Kidney tubule cell (primary cell): ENCODE data around the gene SCGB3A1.

Source experiments
- DNase-seq: peaks from one replicate; pipeline ENCODE4 v3.0.0-alpha.2; 2018; ENCODE audit warnings: low spot score

SCGB3A1 gene, protein sequence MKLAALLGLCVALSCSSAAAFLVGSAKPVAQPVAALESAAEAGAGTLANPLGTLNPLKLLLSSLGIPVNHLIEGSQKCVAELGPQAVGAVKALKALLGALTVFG

DNA sequence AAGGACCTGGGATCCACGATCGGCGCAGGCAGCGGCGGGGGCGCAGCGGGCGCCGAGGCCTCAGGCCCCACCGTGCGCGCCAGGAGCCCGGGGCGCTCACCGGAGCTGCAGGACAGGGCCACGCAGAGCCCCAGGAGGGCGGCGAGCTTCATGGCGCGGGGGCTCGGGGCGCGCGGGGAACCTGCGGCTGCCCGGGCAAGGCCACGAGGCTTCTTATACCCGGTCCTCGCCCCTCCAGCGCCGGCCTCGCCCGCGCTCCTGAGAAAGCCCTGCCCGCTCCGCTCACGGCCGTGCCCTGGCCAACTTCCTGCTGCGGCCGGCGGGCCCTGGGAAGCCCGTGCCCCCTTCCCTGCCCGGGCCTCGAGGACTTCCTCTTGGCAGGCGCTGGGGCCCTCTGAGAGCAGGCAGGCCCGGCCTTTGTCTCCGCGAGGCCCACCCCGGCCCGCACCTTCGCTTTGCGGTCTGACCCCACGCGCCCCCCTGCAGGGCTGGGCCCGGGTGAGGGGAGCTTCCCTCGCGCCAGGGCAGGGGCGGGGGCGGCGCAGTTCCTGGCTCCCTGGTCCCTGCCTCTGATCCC is at the start of gene SCGB3A1:
SCGB3A1 (minus strand) TSS at position 189 of the 577 bp plus-strand sequence; CDS start at position 152, 37 bp downstream.
- no peak for DNase-seq

DNA sequence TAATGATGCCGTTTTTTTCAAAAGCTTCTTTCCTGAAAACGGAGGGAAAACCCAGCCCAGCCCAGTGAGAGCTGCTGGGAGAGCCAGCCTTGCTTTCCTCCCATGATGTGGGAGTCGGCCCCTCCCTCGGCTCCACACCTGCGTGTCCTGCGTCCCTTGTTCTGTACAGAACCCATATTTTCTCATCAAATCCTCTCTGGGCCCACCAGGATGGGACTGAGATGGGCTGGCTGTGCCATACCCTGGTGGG is 49.2 kb upstream of the SCGB3A1 start:
- no peak for DNase-seq

DNA sequence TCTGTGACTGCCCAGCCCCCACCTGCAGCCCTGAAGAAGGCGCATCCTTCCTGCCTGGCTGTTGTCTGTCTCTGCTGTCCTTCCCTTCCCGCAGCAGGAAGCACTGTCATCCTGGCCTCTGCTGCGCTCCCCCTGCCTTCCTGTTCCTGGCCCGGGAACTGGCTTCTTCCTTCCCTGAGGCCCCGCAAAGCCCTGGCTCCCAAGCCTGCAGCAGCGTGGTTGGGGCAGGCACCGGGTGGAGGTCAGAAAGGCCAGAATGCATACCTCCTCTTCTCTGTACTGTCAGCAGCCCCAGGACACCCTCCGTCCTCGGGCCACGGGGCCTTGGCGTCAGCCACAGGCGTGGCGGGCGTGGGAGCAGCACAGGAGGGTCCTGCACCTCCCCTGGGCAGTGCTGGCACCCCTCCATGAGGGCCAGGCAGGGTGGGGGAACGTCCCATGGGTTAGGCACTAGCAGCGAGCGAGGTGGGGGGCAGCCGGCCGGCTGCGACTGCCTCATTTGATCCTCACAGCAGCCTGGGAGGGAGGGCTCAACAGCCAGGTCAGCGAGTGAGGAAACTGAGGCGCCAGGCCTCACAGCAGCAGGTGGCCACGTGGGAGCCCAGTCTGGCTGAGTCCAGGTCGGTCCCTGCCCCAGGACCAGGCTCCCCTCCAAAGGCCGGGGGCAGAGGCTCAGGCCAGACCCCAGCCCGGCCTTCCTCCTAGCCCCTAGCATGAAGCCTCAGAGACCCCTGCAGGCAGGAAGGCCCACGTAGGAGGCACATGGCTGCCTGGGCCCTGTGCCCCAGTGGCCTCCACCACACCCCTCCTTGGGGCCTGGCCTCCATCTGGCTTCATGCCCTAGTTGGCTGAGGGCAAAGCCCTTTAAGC is 48.7 kb upstream of the SCGB3A1 start:
- no peak for DNase-seq

DNA sequence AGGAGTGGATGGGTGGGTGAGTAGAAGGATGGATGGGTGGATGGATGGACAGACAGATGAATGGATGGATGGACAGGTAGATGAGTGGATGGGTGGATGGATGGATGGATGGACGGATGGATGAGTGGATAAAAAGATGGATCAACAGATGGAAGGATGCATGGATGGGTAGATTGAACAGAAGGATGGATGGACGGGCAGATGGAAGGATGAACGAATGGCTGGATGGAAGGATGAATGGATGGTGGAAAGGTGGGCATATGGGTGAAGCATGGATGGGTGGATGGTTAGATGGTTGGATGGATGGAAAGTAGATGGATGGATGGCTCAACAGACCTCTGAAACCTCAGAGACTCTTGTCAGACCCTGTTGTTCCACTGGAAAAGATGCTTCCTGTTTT is 48.0 kb upstream of the SCGB3A1 start:
- DNase-seq: no peak

DNA sequence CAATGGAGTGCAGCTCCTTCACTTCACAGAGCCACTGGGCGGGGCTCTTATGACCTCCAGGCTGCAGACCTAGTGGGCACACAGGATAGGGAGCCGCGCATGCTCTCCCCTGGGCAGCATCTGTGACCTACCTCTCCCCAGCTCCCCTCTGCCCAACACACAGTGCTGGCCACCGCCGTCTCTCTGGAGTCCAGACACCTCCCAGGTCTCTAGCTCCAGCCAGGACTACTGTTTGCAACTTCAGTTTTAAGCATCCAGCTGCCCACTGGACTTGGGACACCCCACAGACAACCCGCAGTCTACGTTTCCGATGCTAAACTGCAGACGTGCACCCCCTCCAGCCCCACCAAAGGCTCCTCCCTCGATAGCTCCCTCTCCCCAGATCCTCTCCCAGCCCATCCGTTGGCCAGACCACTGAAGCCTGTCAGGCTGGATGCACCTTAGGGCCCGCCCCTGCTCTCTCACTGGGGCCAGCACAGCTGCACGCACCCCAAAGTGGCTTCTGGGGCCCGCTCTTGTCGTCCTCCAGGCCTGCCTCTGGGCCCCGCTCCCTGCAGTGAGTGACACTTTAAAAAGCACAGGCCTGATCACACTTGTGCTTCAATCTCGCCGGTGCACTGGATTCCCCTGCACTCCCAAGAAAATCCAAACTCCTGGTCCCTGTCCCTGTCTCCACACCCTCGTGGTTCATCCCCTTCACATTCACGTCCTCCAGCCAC is 46.8 kb upstream of the SCGB3A1 start:
- no peak for DNase-seq

DNA sequence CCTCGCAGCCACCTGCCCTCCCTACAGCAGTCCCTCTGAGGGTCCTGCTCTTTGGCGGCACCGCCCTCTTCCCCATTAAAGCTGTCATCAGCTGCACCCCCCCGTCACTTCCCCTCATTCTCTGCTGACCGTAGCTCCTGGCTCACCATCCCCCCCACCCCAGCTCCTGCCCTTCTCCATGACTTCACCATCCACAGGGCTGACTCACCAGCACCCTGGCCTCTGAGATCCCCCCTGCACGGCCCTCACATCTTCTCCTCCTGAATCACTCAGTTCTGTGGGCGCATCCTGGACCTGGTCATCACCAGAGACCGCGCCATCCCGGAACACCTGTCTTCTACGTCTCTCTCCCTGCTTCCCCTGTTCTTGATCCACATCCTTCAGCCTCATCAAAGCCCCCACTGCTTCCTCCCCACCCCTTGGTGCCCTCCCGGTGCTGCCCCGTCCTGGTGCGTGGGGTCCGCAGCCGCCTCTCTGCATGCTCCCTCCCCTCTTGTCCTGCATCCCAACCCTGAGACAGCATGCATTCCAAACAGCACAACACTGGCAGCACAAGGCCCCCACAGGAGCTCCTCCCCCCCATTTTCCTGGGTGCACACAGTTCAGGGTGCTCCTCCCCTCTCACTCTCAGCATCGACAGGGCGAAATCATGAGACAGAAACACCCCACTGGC is 45.2 kb upstream of the SCGB3A1 start:
- peak; percentile 67 for DNase-seq

DNA sequence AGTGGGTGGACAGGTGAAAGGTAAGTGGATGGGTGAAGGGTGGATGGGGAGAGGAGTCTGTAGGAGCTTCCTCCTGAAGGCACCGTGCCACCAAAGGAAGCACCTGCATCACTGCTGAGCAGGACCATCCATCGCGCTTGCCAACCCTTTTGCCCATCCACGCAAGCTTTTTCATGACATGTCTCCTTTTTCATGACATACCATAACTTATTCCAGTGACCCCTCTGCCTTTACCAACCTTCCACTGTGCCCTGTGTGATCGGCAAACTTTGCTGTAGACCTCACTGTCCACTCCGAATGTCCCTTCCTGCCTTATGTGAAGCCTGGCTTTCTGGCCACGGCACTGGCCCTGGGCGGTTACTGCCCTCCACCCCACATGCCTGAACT is 44.7 kb upstream of the SCGB3A1 start:
- DNase-seq: no peak

DNA sequence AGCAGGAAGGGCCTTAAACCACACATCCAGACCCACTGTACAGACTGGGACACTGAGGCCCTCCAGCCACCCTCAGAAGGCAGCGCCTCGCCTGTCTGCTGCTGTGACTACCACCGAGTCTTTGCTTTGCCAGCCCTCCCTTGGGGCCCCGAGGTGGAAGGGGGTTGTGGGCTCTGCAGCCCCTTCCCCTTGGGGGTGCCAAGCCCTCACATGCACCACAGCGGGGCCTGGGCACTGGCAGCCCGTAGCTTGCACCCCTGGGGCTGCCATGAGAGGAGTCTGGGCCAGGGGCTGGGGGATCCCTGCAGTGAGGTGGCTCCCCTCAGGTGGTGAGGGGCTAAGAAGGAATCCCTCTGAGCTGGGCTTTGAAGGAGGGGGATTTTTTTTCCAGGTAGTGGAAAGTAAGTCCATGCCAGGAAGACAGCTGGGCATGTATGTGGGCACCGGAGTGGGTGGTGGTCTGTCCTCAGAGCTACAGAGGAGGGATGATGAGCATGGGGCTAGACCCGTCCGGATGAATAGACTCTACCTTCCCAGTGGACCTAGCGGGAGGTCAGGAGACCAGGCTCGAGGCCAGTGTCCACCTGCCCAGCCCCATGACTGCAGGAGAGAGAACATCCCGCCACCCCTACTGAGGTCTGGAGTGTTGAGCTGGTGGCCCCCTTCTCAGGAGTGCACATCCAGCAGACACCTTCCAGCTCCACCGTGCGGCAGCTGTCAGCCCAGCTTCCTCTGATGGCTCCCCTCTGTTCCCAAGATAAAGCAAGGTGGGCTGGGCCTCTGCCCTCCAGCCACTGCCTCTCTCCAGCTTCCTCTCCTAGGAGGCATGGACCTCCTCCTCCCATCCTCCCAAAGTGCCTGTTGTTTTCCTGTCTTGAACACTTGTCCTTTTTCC is 42.2 kb upstream of the SCGB3A1 start:
- DNase-seq: no peak

DNA sequence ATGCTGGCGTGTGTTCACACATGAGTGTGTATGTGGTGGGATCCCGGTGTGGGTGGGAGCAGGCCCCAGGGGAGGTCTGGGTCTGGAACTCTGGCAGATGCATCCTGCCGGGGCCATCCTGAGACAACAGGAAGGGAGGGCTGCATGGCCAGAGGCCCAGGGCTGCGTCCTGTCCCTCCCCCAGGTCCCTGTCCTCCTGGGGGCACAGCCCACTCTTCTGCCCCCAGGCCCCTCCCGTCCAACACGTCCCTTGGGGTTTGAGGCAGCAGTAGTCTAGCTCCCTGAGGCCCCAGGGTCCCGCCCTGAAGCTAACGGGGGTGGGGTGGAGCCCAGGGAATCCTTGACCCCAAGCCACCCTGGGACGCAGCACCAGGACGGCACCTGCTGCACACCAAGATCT is 41.5 kb upstream of the SCGB3A1 start:
- DNase-seq: no peak

DNA sequence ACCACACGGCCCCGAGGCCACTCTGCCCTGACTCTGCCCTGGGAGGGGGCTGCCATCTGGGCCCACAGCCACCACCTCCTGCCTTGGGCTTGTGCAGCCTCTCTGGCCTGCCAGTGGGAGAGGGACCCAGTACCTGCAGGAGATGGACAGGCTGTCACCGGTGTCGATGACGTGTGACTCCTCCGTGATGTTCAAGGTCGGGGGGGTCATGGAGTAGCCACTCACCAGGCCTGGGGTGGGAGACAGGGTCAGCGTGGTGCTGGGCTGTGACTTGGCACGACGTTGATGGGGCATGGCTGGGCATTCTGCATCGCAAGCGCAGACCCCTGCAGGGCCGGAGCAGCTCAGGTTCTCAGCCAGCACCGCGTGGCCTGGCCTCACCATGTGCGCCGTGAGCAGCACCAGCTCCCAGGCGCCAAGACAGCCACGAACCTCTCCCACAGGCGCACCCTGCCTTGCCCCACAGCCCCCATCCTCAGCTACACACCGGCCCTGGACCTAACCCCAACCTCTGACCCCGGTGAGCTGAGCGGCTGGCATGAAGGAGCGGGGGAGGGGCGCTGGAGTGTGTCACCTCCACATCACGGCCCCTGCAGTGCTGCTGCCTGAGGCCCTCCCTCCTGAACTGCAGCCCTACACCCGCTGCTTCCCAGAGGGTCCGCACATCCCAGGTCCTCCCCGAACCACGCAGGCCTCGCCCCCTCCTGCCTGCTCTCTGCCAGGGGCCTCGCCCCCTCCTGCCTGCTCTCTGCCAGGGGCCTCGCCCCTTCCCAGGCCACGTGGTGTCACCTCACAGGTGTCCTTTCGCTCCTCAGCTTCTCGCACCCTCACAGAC is 40.5 kb upstream of the SCGB3A1 start:
- no peak for DNase-seq

DNA sequence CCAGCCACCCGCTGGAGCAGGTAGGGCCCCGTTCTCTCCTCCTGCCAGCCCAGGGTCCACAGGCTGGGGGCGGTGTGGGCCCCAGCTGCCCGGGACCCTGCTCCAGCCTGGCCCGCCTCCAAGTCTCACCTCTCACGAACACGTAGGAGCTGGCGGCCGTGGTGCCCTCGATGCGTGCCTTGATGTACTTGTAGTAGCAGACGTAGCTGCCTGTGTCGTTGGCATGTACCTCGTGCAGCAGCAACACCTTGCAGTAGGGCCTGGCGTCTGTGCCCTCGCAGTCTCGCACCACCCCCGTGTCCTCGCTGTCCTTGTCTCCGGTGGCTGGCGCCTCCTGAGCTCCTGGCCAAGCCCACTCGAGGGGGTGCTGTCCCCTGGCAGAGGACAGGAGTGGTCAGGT is 39.1 kb upstream of the SCGB3A1 start:
- DNase-seq: no peak

DNA sequence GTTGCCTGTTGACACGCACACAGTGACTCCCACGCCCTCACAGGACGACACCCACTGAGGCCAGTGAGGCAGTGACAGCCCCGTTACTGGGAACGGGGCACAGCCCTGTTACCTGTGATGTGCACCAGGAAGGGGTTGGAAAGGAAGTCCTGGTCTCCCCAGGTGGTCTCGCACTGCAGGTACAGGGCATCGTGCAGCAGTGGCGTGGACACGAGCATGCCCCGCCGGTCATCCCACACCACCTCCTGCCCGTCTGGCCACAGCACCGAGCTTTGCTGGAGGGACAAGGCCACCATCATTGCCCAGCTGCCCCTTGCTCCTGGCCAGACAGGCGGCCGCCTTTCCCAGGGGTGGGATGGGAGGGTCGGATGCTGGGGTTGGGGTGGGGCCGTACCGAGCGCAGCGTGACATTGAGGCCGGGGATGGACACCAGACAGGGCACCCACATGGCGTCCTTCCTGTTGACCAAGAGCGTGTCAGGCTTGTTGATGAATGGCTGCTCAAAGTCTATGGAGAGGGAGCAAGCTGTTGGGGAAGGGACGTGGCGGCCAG is 38.6 kb upstream of the SCGB3A1 start:
- no peak for DNase-seq

DNA sequence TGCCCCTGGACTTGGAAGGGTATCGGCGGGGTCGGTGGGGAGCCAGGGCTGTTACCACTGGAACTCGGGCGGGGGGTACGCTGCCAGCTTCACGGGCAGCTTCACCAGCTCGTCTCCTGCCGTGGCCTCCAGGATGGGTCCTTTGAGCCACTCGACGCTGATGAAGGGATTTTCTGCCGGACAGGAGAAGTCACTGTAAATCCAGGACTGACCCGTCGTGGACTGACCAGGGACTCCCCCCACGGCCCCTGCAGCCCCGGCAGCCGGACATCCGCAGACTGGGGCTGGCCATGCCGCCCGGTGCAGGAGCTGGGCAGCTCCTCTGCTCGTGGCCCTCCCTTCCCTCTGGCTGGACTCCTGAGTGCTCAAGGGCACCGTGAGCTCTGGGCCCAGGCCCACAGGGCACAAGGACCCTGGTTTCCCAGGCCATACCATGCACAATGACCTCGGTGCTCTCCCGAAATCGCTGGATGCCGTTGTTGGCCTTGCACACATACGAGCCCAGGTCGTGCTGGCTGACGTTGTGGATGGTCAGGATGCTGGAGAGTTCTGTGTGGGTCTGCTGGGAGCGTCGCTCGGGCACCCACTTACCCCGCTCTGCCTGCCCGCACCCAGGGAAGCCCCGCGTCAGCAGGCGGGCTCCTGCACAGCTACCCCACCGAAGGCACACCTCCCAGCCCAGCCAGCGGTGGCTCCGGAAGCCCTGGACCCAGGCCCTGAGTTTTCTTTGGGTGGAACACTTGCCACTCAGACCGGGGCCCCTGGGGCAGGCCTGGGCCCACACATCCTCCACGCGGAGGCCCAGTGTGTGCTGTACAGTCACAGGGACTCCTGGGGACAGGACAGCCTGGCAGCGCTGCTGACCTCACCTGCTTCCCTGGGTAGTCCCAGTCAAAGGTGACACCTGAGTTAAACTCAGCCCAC is 37.8 kb upstream of the SCGB3A1 start:
- DNase-seq: no peak

DNA sequence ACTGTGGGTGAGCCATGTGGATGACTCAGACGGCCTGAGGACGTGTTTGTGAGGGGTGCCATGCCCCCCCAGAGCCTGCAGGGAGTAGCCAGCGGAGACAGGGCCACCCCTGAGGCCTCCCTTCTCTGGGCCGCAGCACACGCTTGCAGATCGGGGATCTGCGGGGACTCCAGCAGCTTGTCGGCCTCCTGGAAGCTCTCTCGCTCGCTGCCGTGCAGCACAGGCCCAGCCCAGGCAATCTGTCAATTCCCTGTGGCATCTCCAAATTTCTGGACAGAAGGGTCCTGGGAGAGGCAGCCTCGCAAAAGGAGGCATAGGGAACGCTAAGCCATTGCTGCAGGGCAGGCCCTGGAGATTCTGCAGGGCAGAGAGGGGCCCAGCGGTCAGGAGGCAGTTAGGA is 36.9 kb upstream of the SCGB3A1 start:
- DNase-seq: no peak

DNA sequence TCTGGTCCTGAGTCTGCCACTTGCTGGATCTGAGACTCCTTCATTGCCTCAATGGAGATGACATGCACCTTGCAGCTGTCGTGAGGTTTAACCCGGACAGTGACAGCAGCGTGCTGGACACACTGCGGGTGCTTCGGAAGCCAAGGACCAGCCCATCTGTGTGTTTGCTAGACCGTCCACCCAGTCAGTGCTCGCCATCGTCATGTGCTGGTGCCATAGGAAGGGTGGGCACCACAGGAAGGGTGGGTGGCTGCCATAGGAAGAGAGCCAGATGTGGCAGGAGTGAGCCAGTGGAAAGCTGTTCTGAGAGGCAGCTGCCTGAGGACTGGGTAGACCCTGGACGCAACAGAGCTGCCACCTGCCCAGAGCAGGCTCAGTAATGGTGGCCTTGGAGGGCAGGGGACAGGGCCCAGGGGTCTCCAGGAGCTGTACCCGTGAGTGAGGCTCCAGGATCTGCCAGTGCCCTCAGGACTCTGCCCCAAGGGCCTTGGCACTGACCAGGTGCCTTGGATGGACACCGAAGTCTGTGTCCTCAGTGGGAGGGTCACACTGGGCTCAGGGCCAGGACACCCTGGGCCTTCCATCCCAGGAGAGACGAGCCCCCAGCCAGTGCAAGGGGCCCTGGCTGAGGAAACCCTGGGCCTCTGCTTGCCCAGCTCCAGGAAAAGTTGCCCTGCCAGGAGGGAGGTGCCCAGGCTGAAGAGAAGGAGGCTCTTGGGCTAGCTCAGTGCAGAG is 36.3 kb upstream of the SCGB3A1 start:
- no peak for DNase-seq

DNA sequence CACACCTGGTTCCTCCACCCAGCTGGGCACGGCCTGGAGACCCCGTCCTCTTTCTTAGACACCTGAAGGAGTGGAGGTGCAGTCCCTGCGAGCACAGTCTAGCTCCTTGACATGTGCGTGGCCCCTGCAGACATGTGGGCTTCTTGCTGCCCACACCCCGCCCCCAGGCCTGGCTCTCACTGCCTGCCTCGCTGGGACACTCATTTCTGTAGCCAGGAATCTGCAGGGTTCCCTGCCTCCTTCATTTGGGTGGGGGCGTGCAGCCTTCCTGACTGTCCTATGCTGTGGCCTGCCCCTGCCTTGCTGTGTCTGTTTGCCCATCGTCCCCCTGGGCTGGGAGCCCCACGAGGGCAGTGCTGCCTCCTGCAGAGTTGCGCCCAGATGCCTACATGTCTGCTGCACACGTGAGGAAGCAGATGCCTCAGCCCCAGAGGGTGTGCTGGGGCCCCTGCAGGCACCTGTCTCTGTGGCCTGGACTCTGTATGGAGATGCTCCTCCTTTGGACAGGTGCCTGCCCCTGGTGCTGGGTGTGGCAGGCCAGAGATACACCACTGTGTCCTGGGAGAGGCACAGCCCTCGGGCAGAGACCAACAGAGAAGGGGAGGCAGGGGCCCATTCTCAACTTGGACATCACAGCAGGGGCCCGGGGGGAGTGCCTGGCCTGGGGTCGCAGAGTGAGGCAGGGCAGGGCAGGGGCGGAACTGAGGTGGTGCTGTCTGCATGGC is 35.5 kb upstream of the SCGB3A1 start:
- no peak for DNase-seq

DNA sequence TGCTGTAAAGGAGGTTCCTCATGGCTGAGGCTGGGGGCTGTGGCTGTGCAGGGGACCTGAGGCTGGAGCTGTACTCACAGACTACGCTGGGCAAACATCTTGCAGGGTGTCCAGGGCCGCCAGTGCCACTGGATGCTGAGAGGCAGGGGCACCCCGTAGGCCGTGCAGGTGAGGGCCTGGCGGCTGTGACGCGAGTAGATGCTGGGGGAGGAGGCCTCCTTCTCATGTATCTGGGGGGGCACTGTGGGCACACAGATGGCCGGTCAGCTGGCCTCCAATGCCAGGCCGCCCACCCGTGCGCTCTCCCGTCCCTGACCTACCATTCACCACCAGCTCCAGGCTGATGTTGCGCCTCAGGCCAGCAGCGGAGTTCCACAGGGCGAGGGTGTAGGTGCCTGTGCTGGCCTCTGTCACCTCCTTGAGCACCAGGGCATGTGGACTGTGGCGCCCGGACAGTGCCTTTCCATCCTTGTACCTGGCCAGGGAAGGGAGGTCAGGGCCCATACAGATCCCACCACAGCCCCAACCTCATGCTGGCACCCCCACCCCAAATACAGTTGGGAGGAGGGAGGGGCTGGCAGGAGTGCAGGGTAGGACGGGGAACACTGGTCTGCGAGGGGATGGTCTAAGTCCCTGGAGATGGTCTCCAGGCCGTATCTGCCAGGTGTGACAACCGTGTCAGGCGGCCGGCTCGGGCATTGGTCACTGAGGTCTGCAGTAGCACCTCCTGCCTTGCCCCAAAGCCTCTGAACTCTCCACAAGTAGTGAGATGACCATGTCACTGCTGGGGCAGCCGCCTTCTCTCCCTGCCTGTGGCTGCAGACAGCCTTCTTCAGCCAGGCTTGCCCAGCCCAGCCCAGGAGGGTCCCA is 34.7 kb upstream of the SCGB3A1 start:
- no peak for DNase-seq
